ENCODE measurements around the gene EDIL3. TPM values are rescaled to one million over a fixed set of nuclear protein-coding genes. Genes with fewer than 3 reads are reported as not detected.

The EDIL3 gene
- total and polyA plus RNA-seq, 2 donors (not counting 3 experiments of a cell fraction or from before 2014, with no cell fraction given) = 9.1 to 28.8 TPM

DNA sequence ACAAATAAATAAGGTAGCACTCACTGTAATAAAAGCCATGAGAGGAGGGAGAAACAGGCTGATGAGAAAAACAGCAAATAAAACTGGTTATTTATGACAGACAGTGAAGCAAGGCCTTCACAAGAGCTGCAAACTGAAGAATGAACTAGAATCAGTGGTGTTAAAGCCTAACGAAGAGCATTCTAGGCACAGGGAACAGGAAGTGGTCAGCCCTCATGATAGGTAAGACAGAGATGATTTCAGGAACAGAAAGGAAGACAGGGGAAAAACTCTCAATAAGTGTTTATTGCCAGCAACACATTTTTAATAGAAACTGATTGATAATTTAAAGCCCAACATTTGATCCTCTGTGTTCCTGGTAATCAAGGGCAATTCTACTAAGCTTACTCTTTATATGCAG lies 124.5 kb downstream of the EDIL3 start:
- H3K27me3 ChIP-seq (ENCODE audit: control insufficient read depth in 2 of 2, insufficient read depth in 2 of 2, low read length in 2 of 2) = no peaks in the 10 kb centered on the region
- H3K9me1 ChIP-seq (replicated peaks; ENCODE audit: control insufficient read depth, extremely low read depth, insufficient read depth, low read length) = no peaks in the 10 kb centered on the region
- ChIA-PET POLR2A (no interaction called here), CTCF (no interaction called here)
- intact Hi-C loops (cut with micrococcal nuclease) (no loop called here), dilution Hi-C loops (cut with MboI; ENCODE audit: extremely low pct_ligation_motif_present, low sequenced_read_pairs) (no loop called here)
- no peak overlapping the region for H3K4me2 ChIP-seq (ENCODE audit: insufficient read depth, low read length)
- DNase-seq (ENCODE audit: low read depth, low spot score) = no peak
- no peaks in the 10 kb centered on the region for H4K20me1 ChIP-seq (replicated peaks; ENCODE audit: control insufficient read depth, extremely low read depth, insufficient read depth, low read length)
- H3K27ac ChIP-seq (ENCODE audit: insufficient read depth, low read depth, low read length) = no peak overlapping the region
- H2AFZ ChIP-seq (ENCODE audit: low read depth, low read length) = no peak overlapping the region
- no peak overlapping the region for H3K9ac ChIP-seq (replicated peaks; ENCODE audit: extremely low read depth, insufficient read depth, low read length)
- no peak for TF ChIP-seq MYC (IDR thresholded peaks at IDR 0.05; ENCODE audit: low read depth, low read length)
- TF ChIP-seq, protein P1, sequence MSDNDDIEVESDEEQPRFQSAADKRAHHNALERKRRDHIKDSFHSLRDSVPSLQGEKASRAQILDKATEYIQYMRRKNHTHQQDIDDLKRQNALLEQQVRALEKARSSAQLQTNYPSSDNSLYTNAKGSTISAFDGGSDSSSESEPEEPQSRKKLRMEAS (IDR thresholded peaks at IDR 0.05; ENCODE audit: insufficient read depth, insufficient read length) = no peak
- TF ChIP-seq, protein P2, sequence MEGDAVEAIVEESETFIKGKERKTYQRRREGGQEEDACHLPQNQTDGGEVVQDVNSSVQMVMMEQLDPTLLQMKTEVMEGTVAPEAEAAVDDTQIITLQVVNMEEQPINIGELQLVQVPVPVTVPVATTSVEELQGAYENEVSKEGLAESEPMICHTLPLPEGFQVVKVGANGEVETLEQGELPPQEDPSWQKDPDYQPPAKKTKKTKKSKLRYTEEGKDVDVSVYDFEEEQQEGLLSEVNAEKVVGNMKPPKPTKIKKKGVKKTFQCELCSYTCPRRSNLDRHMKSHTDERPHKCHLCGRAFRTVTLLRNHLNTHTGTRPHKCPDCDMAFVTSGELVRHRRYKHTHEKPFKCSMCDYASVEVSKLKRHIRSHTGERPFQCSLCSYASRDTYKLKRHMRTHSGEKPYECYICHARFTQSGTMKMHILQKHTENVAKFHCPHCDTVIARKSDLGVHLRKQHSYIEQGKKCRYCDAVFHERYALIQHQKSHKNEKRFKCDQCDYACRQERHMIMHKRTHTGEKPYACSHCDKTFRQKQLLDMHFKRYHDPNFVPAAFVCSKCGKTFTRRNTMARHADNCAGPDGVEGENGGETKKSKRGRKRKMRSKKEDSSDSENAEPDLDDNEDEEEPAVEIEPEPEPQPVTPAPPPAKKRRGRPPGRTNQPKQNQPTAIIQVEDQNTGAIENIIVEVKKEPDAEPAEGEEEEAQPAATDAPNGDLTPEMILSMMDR (IDR thresholded peaks at IDR 0.05; ENCODE audit: extremely low read depth in 1 of 2, insufficient read depth in 1 of 2, low read depth in 1 of 2, low read length in 2 of 2) = no peak
- TF ChIP-seq GATA2 (IDR thresholded peaks at IDR 0.05; ENCODE audit: insufficient read depth, insufficient read length, low read depth, low read length) = no peak
- no peak for TF ChIP-seq POLR2A (IDR thresholded peaks at IDR 0.05; ENCODE audit: low read depth, low read length)
- no peak for TF ChIP-seq FOS (IDR thresholded peaks at IDR 0.05; ENCODE audit: borderline replicate concordance, insufficient read depth, low read length)
- no peak for TF ChIP-seq JUN (IDR thresholded peaks at IDR 0.05; ENCODE audit: borderline replicate concordance, insufficient read depth, insufficient read length, low read depth)
- TF ChIP-seq POLR2AphosphoS5 (IDR thresholded peaks at IDR 0.05; ENCODE audit: insufficient read depth, low read depth, low read length) = no peak
- no peak for TF ChIP-seq EZH2 (IDR thresholded peaks at IDR 0.05; ENCODE audit: borderline replicate concordance, low read depth, low read length, severe bottlenecking)
- no peaks in the 10 kb centered on the region for H3K4me1 ChIP-seq (ENCODE audit: control insufficient read depth, extremely low read depth, insufficient read depth, low read length)
- BruUV-seq (replicated peaks) = no TSS peak
- H3K79me2 ChIP-seq (ENCODE audit: control insufficient read depth, insufficient read depth, low read length) = no peaks in the 10 kb centered on the region
- no peak for FAIRE-seq
- H3K9me3 ChIP-seq (replicated peaks; ENCODE audit: control insufficient read depth, insufficient read depth, low read length) = no peaks in the 10 kb centered on the region
- no peak overlapping the region for H3K4me3 ChIP-seq (replicated peaks in 1 of 3; ENCODE audit: insufficient read depth in 1 of 3, low read depth in 1 of 3, low read length in 3 of 3)
- no peaks in the 10 kb centered on the region for H3K36me3 ChIP-seq (ENCODE audit: control insufficient read depth in 2 of 2, extremely low read depth in 1 of 2, insufficient read depth in 2 of 2, low read length in 2 of 2)
